ENCODE results near the gene ZNF318. TPM values are rescaled to one million over a fixed set of nuclear protein-coding genes. Genes with fewer than 3 reads are reported as not detected.

ZNF318 gene
- total RNA-seq, 1 donor from 2014 or later, result 9.8 TPM

DNA sequence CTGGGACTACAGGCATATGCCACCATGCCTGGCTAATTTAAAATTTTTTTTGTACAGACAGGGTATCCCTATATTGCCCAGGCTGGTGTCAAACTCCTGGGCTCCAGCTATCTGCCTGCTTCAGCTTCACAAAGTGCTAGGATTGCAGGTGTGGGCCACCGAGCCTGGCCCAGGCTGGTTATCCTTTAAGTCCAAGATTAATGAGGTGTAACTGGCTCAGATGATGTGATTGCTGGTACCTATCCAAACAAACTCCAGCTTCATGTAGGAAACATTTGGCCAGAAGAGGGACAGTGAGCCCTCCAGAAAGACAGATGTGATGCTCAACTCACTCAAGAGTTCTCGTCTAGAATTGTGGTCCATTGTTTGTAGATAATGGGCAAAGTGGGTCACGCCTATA, 9.2 kb upstream of the ZNF318 start:
- Histone ChIP-seq H3K4me1 (ENCODE audit: insufficient read depth, low read length) (peaks cover 7% of the 10 kb centered on the region), H3K36me3 (ENCODE audit: insufficient read depth, low read length) (no peaks in the 10 kb centered on the region), H3K9me3 (ENCODE audit: insufficient read depth, low read depth, low read length) (no peaks in the 10 kb centered on the region), H3K27ac (ENCODE audit: low read depth, low read length) (no peak overlapping the region), H3K79me2 (ENCODE audit: insufficient read depth, low read length) (no peaks in the 10 kb centered on the region), H4K20me1 (ENCODE audit: insufficient read depth, low read length) (no peaks in the 10 kb centered on the region), H3K9ac (ENCODE audit: low read length) (no peak overlapping the region), H3K4me3 (ENCODE audit: insufficient read depth, low read depth, low read length) (no peak overlapping the region), H3K27me3 (ENCODE audit: insufficient read depth, low read length) (no peaks in the 10 kb centered on the region), H3K4me2 (ENCODE audit: low read length) (no peak overlapping the region), H2AFZ (ENCODE audit: low read depth, low read length) (no peak overlapping the region)
- Mint-ChIP-seq H3K27me3 (ENCODE audit: low read depth, unreplicated experiment) (peaks cover 16% of the 10 kb centered on the region), H3K4me3 (ENCODE audit: unreplicated experiment) (no peak overlapping the region), H3K27ac (ENCODE audit: unreplicated experiment) (no peak overlapping the region), H3K9me3 (ENCODE audit: unreplicated experiment) (no peaks in the 10 kb centered on the region), H3K36me3 (ENCODE audit: low read depth, unreplicated experiment) (no peaks in the 10 kb centered on the region), H3K4me1 (ENCODE audit: low read depth, unreplicated experiment) (peaks cover 11% of the 10 kb centered on the region)
- no peak for TF ChIP-seq EZH2 (IDR thresholded peaks at IDR 0.05; ENCODE audit: insufficient read depth, low read length)
- TF ChIP-seq, protein P1, sequence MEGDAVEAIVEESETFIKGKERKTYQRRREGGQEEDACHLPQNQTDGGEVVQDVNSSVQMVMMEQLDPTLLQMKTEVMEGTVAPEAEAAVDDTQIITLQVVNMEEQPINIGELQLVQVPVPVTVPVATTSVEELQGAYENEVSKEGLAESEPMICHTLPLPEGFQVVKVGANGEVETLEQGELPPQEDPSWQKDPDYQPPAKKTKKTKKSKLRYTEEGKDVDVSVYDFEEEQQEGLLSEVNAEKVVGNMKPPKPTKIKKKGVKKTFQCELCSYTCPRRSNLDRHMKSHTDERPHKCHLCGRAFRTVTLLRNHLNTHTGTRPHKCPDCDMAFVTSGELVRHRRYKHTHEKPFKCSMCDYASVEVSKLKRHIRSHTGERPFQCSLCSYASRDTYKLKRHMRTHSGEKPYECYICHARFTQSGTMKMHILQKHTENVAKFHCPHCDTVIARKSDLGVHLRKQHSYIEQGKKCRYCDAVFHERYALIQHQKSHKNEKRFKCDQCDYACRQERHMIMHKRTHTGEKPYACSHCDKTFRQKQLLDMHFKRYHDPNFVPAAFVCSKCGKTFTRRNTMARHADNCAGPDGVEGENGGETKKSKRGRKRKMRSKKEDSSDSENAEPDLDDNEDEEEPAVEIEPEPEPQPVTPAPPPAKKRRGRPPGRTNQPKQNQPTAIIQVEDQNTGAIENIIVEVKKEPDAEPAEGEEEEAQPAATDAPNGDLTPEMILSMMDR (IDR thresholded peaks at IDR 0.05; ENCODE audit: insufficient read depth, low read depth, low read length), result no peak
- FAIRE-seq, result no peak
- DNase-seq (ENCODE audit: low read depth), result no peak

DNA sequence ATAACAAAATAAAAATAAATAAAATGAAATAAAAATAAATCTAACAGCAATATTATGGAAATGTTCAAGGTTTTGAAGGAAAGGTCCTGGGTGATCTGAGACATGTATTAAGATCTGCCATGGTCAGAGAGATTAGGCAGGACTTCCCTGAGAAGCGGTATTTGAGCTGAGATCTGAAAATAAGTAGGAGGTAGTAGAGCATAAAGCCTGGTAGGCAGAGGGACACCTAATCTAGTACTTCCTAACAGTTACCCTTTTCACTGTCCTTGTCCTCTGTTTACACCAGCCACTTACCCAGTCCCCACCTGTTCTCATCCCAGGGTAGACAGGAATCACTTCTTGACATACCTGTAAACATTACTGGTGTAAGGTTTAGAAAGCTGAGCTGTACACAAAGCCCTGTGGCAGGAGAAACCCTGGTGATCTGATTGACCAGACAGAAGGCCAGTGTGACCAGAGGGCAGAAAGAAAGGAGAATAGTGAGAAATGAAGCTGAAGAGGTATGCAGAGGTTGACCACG, 8.3 kb upstream of the ZNF318 start:
- Mint-ChIP-seq H3K27ac (ENCODE audit: unreplicated experiment) (no peak overlapping the region), H3K27me3 (ENCODE audit: low read depth, unreplicated experiment) (peaks cover 16% of the 10 kb centered on the region), H3K36me3 (ENCODE audit: low read depth, unreplicated experiment) (no peaks in the 10 kb centered on the region), H3K9me3 (ENCODE audit: unreplicated experiment) (no peaks in the 10 kb centered on the region), H3K4me1 (ENCODE audit: low read depth, unreplicated experiment) (peaks cover 3% of the 10 kb centered on the region), H3K4me3 (ENCODE audit: unreplicated experiment) (no peak overlapping the region)
- Histone ChIP-seq H2AFZ (ENCODE audit: low read depth, low read length) (no peak overlapping the region), H3K27me3 (ENCODE audit: insufficient read depth, low read length) (no peaks in the 10 kb centered on the region), H3K79me2 (ENCODE audit: insufficient read depth, low read length) (no peaks in the 10 kb centered on the region), H3K36me3 (ENCODE audit: insufficient read depth, low read length) (no peaks in the 10 kb centered on the region), H3K4me3 (ENCODE audit: insufficient read depth, low read depth, low read length) (no peak overlapping the region), H3K9me3 (ENCODE audit: insufficient read depth, low read depth, low read length) (no peaks in the 10 kb centered on the region), H3K9ac (ENCODE audit: low read length) (no peak overlapping the region), H3K4me1 (ENCODE audit: insufficient read depth, low read length) (no peaks in the 10 kb centered on the region), H3K4me2 (ENCODE audit: low read length) (no peak overlapping the region), H3K27ac (ENCODE audit: low read depth, low read length) (no peak overlapping the region), H4K20me1 (ENCODE audit: insufficient read depth, low read length) (no peaks in the 10 kb centered on the region)
- no peak for TF ChIP-seq EZH2 (IDR thresholded peaks at IDR 0.05; ENCODE audit: insufficient read depth, low read length)
- TF ChIP-seq, protein P1 (IDR thresholded peaks at IDR 0.05; ENCODE audit: insufficient read depth, low read depth, low read length), result no peak
- no peak for DNase-seq (ENCODE audit: low read depth)
- FAIRE-seq, result no peak

DNA sequence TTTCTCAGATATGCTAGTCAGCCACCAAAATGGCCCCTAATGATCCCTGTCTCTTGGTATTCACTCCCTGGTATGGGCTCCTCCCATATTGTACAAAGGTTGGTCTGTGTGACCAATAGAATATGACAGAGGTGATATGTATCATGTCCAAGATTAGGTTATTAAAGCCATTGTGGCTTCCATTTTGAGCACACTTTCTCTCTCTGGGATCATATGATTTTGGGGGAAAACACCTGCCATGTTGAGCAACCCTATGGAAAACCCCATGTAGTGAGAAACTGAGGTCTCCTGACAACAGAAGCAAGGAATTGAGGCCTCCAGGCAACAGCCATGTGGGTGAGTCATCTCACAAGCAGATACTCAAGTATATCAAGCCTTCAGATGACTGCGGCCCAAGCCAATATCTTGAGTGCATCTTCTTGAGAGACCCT, 7.1 kb upstream of the ZNF318 start:
- Mint-ChIP-seq H3K27me3 (ENCODE audit: low read depth, unreplicated experiment) (peaks cover 14% of the 10 kb centered on the region), H3K4me1 (ENCODE audit: low read depth, unreplicated experiment) (peaks cover 3% of the 10 kb centered on the region), H3K4me3 (ENCODE audit: unreplicated experiment) (no peak overlapping the region), H3K27ac (ENCODE audit: unreplicated experiment) (no peak overlapping the region), H3K9me3 (ENCODE audit: unreplicated experiment) (no peaks in the 10 kb centered on the region), H3K36me3 (ENCODE audit: low read depth, unreplicated experiment) (no peaks in the 10 kb centered on the region)
- Histone ChIP-seq H3K4me2 (ENCODE audit: low read length) (no peak overlapping the region), H3K36me3 (ENCODE audit: insufficient read depth, low read length) (no peaks in the 10 kb centered on the region), H2AFZ (ENCODE audit: low read depth, low read length) (no peak overlapping the region), H4K20me1 (ENCODE audit: insufficient read depth, low read length) (no peaks in the 10 kb centered on the region), H3K27me3 (ENCODE audit: insufficient read depth, low read length) (no peaks in the 10 kb centered on the region), H3K27ac (ENCODE audit: low read depth, low read length) (no peak overlapping the region), H3K4me3 (ENCODE audit: insufficient read depth, low read depth, low read length) (no peak overlapping the region), H3K79me2 (ENCODE audit: insufficient read depth, low read length) (no peaks in the 10 kb centered on the region), H3K4me1 (ENCODE audit: insufficient read depth, low read length) (no peaks in the 10 kb centered on the region), H3K9me3 (ENCODE audit: insufficient read depth, low read depth, low read length) (no peaks in the 10 kb centered on the region), H3K9ac (ENCODE audit: low read length) (no peak overlapping the region)
- TF ChIP-seq, protein P1 (IDR thresholded peaks at IDR 0.05; ENCODE audit: insufficient read depth, low read depth, low read length), result no peak
- no peak for TF ChIP-seq EZH2 (IDR thresholded peaks at IDR 0.05; ENCODE audit: insufficient read depth, low read length)
- FAIRE-seq (no peak), DNase-seq (ENCODE audit: low read depth) (no peak)

All from astrocyte (in vitro differentiated cells and primary cell).